HepG2 (cell line): Measurements from ENCODE around the gene ATAD1. TPM values are rescaled to one million over a fixed set of nuclear protein-coding genes. Genes with fewer than 3 reads are reported as not detected.
"Not testable (repeated sequence)": the region's sequence is repeated elsewhere in the genome, so short reads cannot be mapped to it uniquely, and the experiment has no call there.

Experiments used
- ATAC-seq: fragments of 200-7000 bp; cut with Tn5 transposase; 3 replicates; pipeline ENCODE4 v1.9.1; 2020; ENCODE audit warnings: mild to moderate bottlenecking, moderate library complexity
- BruUV-seq: library from RNA; stranded (reverse); fragments of 400-500 nt; replicated peaks from 2 replicates; lab custom pipeline; 2021; lab: Mats Ljungman, UMichigan
- CTCF ChIA-PET: fragments of 300-600 bp; formaldehyde crosslinking; extraction: SDS; loops from one replicate; lab custom pipeline; 2021; ENCODE audit warnings: low total read pairs, inconsistent platforms, low intra/inter-chr PET ratio; lab: Yijun Ruan, JAX
- POLR2A ChIA-PET: fragments of 350-600 bp; sonication (Branson Sonifier 250); formaldehyde crosslinking; loops from one replicate; lab custom pipeline; 2020; ENCODE audit warnings: antibody characterized with exemption, inconsistent platforms; lab: Yijun Ruan, JAX
- DNase-seq: peaks from one replicate; pipeline ENCODE4 v3.0.0-alpha.2; 2015; ENCODE audit warnings: low spot score
- FAIRE-seq: peaks from 3 replicates; lab custom pipeline; 2011; peaks lifted over from hg19 to GRCh38; lab: Jason Lieb, UNC
- H2AFZ ChIP-seq: one replicate; pipeline ENCODE4 v1.6.1; 2011; ENCODE audit warnings: low read length, inconsistent platforms
- H3K27ac ChIP-seq: fragments of 300-600 bp; 3 replicates; pipeline ENCODE4 v1.8.0; 2011; ENCODE audit warnings: mixed run types, mild to moderate bottlenecking, mixed read lengths, low read length, inconsistent platforms; ENCODE audit not compliant: insufficient read depth; ENCODE audit errors: extremely low read length
- H3K27me3 ChIP-seq, 2 experiments: fragments of 200-600 bp in 1 of 2; 2 replicates in 1 of 2; 3 replicates in 1 of 2; pipeline versions ENCODE4 v1.6.0 to v1.8.0; 2011; ENCODE audit warnings: low read length in 2 of 2, mild to moderate bottlenecking in 2 of 2, moderate library complexity in 2 of 2, inconsistent platforms in 1 of 2; ENCODE audit not compliant: insufficient read depth in 2 of 2, control insufficient read depth in 1 of 2
- H3K36me3 ChIP-seq, 2 experiments: fragments of 200-600 bp in 1 of 2; replicated peaks in 1 of 2; 2 replicates in 1 of 2; 3 replicates in 1 of 2; pipeline versions ENCODE4 v1.5.1 to v1.8.0; 2011; ENCODE audit warnings: low read length in 2 of 2, inconsistent platforms in 1 of 2; ENCODE audit not compliant: insufficient read depth in 2 of 2, control insufficient read depth in 1 of 2
- H3K4me1 ChIP-seq: 2 replicates; pipeline ENCODE4 v1.5.1; 2012; ENCODE audit warnings: low read length, inconsistent platforms; ENCODE audit not compliant: insufficient read depth
- H3K4me2 ChIP-seq: 2 replicates; pipeline ENCODE4 v1.6.0; 2011; ENCODE audit warnings: low read depth, low read length, inconsistent platforms
- H3K4me3 ChIP-seq, 3 experiments: fragments of 200-600 bp in 1 of 3; sonication (generic), shearing (Covaris generic) in 1 of 3; replicated peaks in 1 of 3; 2 replicates each; pipeline ENCODE4 v1.5.1; 2011 to 2016; ENCODE audit warnings: low read length in 3 of 3, inconsistent platforms in 2 of 3, low read depth in 2 of 3, mild to moderate bottlenecking in 2 of 3, control low read depth in 1 of 3, mixed read lengths in 1 of 3; ENCODE audit not compliant: insufficient read depth in 1 of 3
- H3K79me2 ChIP-seq: one replicate; pipeline ENCODE4 v1.6.1; 2011; ENCODE audit warnings: low read length, inconsistent platforms; ENCODE audit not compliant: insufficient read depth
- H3K9ac ChIP-seq: 2 replicates; pipeline ENCODE4 v1.6.0; 2011; ENCODE audit warnings: mild to moderate bottlenecking, low read depth, low read length, inconsistent platforms; ENCODE audit not compliant: insufficient read depth
- H3K9me3 ChIP-seq: 2 replicates; pipeline ENCODE4 v1.5.1; 2012; ENCODE audit warnings: mild to moderate bottlenecking, low read length
- H4K20me1 ChIP-seq: 2 replicates; pipeline ENCODE4 v1.6.0; 2011; ENCODE audit warnings: inconsistent platforms, mild to moderate bottlenecking, low read length, moderate library complexity; ENCODE audit not compliant: insufficient read depth
- FLYWCH1 ChIP-seq: sonication (generic); formaldehyde crosslinking; IDR thresholded peaks from 2 replicates; pipeline ENCODE4 v1.8.1; 2023; ENCODE audit warnings: mild to moderate bottlenecking, missing genetic modification reagents
- POLR2AphosphoS2 ChIP-seq: IDR thresholded peaks from 2 replicates; pipeline ENCODE4 v1.6.1; 2011; ENCODE audit warnings: low read depth, low read length, improper control_type of control experiment
- PRDM15 ChIP-seq: sonication (generic); formaldehyde crosslinking; IDR thresholded peaks from 2 replicates; pipeline ENCODE4 v1.4.0; 2020; ENCODE audit warnings: missing genetic modification reagents
- TBP ChIP-seq: sonication (generic); formaldehyde crosslinking; IDR thresholded peaks from 2 replicates; pipeline ENCODE4 v1.5.0; 2020; ENCODE audit warnings: missing genetic modification reagents
- TOE1 ChIP-seq: sonication (generic); formaldehyde crosslinking; IDR thresholded peaks from 2 replicates; pipeline ENCODE4 v1.4.0; 2020; ENCODE audit warnings: mild to moderate bottlenecking, missing genetic modification reagents
- ZFP90 ChIP-seq: sonication (generic); formaldehyde crosslinking; IDR thresholded peaks from 2 replicates; pipeline ENCODE4 v1.8.0; 2022; ENCODE audit warnings: missing genetic modification reagents, mild to moderate bottlenecking, inconsistent platforms, borderline replicate concordance
- ZNF430 ChIP-seq: sonication (generic); formaldehyde crosslinking; IDR thresholded peaks from 2 replicates; pipeline ENCODE4 v1.9.0; 2021; ENCODE audit warnings: mild to moderate bottlenecking, missing genetic modification reagents
- ZNF547 ChIP-seq: sonication (generic); formaldehyde crosslinking; IDR thresholded peaks from 2 replicates; pipeline ENCODE4 v1.5.1; 2020; ENCODE audit warnings: mild to moderate bottlenecking, missing genetic modification reagents
- ZNF619 ChIP-seq: sonication (generic); formaldehyde crosslinking; IDR thresholded peaks from 2 replicates; pipeline ENCODE4 v1.4.0; 2020; ENCODE audit warnings: mild to moderate bottlenecking, missing genetic modification reagents
- ZSCAN20 ChIP-seq: sonication (generic); formaldehyde crosslinking; IDR thresholded peaks from 2 replicates; pipeline ENCODE4 v1.4.0; 2020; ENCODE audit warnings: missing genetic modification reagents, mild to moderate bottlenecking, borderline replicate concordance
- WGBS: methylation state at CpG from one replicate; pipeline ENCODE4 v1.1.6; 2017; ENCODE audit warnings: low lambda C conversion rate; 5-methylcytosine and 5-hydroxymethylcytosine counted together
- in situ Hi-C: cut with HindIII; loops from 2 replicates; pipeline ENCODE4 v1.10.0; 2017; ENCODE audit warnings: low pct_unique_long_range_greater_than_20kb; ENCODE audit not compliant: extremely low pct_ligation_motif_present
- intact Hi-C: fragments of 100-400 bp; cut with micrococcal nuclease; formaldehyde crosslinking; loops from one replicate; pipeline ENCODE4 v1.10.0; 2022; ENCODE audit not compliant: unreplicated experiment
- polyA plus RNA-seq, 8 experiments: library from polyadenylated mRNA; depleted of rRNA in 3 of 8; stranded (reverse) in 7 of 8; unstranded in 1 of 8; fragments of >200 nt; fragmentation: Illumina TruSeq in 4 of 8; extraction: Trizol in 4 of 8; gene quantifications; 2 replicates each; pipeline versions ENCODE4 v1.2.1 to v1.2.3, GENCODE V29; 2011 to 2016; ENCODE audit warnings: low read depth in 4 of 8, missing spikeins in 1 of 8, mixed read lengths in 1 of 8; ENCODE audit not compliant: insufficient read depth in 1 of 8
- total RNA-seq, 5 experiments: library from RNA; depleted of rRNA; stranded (reverse); fragments of >200 nt; fragmentation: Illumina TruSeq; extraction: Trizol; gene quantifications; 2 replicates each; pipeline ENCODE4 v1.2.3, GENCODE V29; 2016; ENCODE audit warnings: low read depth in 1 of 5
- TF ChIP-seq, protein P1 (sequence below): IDR thresholded peaks from 2 replicates; pipeline ENCODE4 v1.6.1; 2016; ENCODE audit warnings: control low read depth
- TF ChIP-seq, protein P2 (sequence below): sonication (generic); formaldehyde crosslinking; IDR thresholded peaks from 2 replicates; pipeline ENCODE4 v1.4.0; 2020; ENCODE audit warnings: missing genetic modification reagents; ENCODE audit errors: not compliant biosample characterization

ATAD1 gene
- total and polyA plus RNA-seq, 2 of the 13 experiments (the other 11 are each of a cell fraction or from before 2014, with no cell fraction given), result 14.9 to 28.2 TPM

DNA sequence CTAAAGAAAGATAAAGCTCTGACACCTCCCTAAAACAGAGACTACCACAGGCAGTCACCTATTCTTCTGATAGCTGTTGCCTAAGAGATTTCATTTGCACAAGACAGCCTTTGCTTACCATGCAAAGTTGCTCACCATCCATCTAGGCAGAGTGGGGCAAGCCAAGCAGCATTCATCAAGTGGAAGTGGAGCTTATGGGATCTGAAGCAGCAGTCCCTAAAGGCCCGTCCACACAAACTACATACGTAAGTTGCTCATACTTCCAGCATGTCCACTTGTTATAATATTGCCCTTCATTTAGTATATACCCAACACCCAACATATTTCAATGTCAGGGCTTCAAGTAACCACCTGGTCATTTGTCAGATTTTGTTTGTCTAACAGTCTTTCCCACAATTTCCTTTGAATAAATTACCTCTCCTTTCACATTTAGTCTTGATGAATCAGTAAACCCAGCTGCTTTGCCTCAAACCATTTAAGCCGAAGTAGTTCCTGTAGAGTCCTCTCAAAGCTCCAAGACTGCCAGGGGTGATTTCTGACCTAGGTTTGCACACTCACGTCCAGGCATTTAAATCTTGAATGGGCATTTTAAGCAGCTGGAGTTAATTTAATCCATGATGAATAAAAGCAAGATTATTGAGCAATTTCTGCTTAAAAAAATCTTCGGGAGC lies 67.9 kb downstream of the ATAD1 start:
- in situ Hi-C loops, result no loop called here
- H3K79me2 ChIP-seq, result no peaks in the 10 kb centered on the region
- H3K27ac ChIP-seq, result no peak overlapping the region
- WGBS, result 94% methylated on average over 5 of the region's 5 CpGs
- ChIA-PET CTCF (no interaction called here), POLR2A (no interaction called here)
- H3K27me3 ChIP-seq, result no peaks in the 10 kb centered on the region; a peak in 1 of 5 replicates
- H3K9me3 ChIP-seq, result no peaks in the 10 kb centered on the region
- ATAC-seq, result peak; percentile 29; the same call in 2 of the 3 replicates
- no peak overlapping the region for H3K4me2 ChIP-seq
- 0 out of 2 replicates have a peak, but pooled peaks cover 5% of the 10 kb centered on the region for H3K4me1 ChIP-seq
- no peak for FAIRE-seq
- BruUV-seq, result no TSS peak
- no peak for DNase-seq
- TF ChIP-seq PRDM15 (CRISPR knock-in tag) (no peak), ZFP90 (CRISPR knock-in tag) (no peak), FLYWCH1 (CRISPR knock-in tag) (no peak), ZSCAN20 (CRISPR knock-in tag) (no peak), TOE1 (CRISPR knock-in tag) (no peak), ZNF619 (CRISPR knock-in tag) (no peak), ZNF430 (no peak), POLR2AphosphoS2 (no peak), TBP (CRISPR knock-in tag) (no peak), ZNF547 (CRISPR knock-in tag) (no peak)
- TF ChIP-seq, protein P1, sequence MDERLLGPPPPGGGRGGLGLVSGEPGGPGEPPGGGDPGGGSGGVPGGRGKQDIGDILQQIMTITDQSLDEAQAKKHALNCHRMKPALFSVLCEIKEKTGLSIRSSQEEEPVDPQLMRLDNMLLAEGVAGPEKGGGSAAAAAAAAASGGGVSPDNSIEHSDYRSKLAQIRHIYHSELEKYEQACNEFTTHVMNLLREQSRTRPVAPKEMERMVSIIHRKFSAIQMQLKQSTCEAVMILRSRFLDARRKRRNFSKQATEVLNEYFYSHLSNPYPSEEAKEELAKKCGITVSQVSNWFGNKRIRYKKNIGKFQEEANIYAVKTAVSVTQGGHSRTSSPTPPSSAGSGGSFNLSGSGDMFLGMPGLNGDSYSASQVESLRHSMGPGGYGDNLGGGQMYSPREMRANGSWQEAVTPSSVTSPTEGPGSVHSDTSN (CRISPR knock-in tag), result no peak
- TF ChIP-seq, protein P2, sequence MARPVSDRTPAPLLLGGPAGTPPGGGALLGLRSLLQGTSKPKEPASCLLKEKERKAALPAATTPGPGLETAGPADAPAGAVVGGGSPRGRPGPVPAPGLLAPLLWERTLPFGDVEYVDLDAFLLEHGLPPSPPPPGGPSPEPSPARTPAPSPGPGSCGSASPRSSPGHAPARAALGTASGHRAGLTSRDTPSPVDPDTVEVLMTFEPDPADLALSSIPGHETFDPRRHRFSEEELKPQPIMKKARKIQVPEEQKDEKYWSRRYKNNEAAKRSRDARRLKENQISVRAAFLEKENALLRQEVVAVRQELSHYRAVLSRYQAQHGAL, result no peak
- TF ChIP-seq, all 625 proteins: peak for 0
- Histone ChIP-seq H3K36me3 (peaks cover 1 to 6% of the 10 kb centered on the region in 2 experiments; a peak in 3 of 5 replicates), H2AFZ (no peak overlapping the region), H4K20me1 (no peaks in the 10 kb centered on the region), H3K4me3 (no peak overlapping the region), H3K9ac (no peak overlapping the region)
- intact Hi-C loops, result no loop called here

DNA sequence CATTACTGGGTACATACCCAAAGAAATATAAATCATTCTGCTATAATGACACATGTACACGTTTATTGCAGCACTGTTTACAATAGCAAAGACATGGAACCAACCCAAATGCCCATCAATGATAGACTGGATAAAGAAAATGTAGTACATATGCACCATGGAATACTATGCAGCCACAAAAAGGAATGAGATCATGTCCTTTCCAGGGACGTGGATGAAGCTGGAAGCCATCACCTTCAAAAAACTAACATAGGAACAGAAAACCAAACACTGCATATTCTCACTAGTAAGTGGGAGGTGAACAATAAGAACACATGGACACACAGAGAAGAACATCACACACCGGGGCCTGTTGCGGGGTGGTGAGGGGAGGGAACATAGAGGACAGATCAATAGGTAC lies 69.8 kb downstream of the ATAD1 start:
- H3K4me3 ChIP-seq, H3K4me2 ChIP-seq, H3K27ac ChIP-seq, ATAC-seq, H3K9me3 ChIP-seq, H3K27me3 ChIP-seq, FAIRE-seq, BruUV-seq, H3K36me3 ChIP-seq, intact Hi-C loops, H3K4me1 ChIP-seq, CTCF ChIA-PET, H2AFZ ChIP-seq, in situ Hi-C loops, H4K20me1 ChIP-seq, DNase-seq, H3K79me2 ChIP-seq, H3K9ac ChIP-seq: not testable (repeated sequence)
- POLR2A ChIA-PET, result interaction anchor here (1.2 kb wide), 1 partner anchor 11 kb away, joined by 4 read pairs; no protein-coding TSS in a partner anchor
- WGBS, result 74% methylated on average over 4 of the region's 4 CpGs
